Kidney tubule cell (primary cell): Measurements from ENCODE around the gene MIEN1.
"Not testable (repeated sequence)": the region's sequence is repeated elsewhere in the genome, so short reads cannot be mapped to it uniquely, and the experiment has no call there.

Source experiments
- DNase-seq: peaks from one replicate; pipeline ENCODE4 v3.0.0-alpha.2; 2018; ENCODE audit warnings: low spot score

MIEN1 gene

DNA sequence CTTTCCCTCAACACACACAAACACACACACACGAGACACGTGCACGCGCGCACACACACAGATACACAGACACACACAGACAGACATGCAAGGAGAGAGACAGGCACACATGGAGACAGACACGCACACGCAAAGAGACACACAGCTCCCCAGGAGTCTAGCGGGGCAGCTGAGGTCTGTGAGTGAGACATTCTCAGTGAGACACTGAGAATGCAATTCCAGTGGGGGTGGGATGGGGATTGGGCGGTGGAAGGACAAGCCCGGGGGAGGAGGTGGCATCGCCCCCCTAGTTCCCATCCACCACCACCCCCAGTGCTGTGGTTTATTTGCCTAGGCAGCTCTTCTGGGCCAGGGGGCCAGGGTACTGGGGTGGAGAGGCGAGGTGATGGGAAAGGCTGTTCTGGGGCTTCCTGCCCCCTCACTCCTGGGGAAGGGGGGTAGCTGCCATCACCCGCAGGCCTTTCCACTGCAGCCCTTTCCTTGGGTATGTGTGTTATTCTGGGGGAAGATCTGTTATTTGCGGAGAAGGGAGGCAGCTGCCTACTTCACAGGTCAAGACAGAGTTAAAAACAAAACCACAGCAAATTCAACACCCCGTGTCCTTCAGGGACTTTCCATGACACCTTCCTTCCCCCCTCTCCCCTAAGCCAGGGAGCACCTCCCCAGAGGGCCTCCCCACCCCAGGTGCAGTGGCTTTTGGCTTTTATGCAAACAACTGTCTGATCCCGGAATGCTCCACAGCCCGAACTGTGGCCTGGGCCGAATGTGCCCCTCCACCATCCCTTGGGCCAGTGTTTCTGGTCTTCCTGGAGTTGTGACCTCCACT, 25.4 kb upstream of the MIEN1 start:
- peak; percentile 36 for DNase-seq

DNA sequence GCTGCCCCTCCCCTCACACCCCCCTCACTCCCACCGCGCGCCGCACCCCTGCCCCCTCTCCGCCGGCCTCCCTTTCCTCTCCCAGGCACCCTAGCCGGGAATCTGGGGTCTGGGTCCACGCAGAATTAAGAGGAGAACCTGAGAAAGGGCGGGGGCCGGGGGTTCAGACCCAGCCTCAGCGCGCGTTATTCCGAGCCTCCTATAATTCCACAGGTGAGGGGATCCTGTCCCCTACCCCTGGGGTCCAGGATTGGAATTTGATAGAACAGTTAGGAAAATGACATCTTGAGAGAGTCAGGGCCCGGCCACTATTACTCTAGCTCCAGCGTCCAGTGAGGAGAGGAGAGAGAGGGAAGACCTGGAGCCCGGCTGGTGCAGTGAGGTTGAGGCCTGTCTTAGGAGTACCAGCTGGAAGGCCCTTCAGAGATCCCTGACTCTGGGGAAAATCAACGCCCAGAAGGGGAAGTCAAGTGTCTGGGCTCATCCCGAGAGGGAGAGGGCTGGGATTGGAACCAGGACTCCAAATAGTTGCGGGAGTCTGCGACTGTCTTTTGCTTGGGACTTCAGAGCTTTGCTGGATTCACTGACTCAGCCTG, 24.7 kb upstream of the MIEN1 start:
- no peak for DNase-seq

DNA sequence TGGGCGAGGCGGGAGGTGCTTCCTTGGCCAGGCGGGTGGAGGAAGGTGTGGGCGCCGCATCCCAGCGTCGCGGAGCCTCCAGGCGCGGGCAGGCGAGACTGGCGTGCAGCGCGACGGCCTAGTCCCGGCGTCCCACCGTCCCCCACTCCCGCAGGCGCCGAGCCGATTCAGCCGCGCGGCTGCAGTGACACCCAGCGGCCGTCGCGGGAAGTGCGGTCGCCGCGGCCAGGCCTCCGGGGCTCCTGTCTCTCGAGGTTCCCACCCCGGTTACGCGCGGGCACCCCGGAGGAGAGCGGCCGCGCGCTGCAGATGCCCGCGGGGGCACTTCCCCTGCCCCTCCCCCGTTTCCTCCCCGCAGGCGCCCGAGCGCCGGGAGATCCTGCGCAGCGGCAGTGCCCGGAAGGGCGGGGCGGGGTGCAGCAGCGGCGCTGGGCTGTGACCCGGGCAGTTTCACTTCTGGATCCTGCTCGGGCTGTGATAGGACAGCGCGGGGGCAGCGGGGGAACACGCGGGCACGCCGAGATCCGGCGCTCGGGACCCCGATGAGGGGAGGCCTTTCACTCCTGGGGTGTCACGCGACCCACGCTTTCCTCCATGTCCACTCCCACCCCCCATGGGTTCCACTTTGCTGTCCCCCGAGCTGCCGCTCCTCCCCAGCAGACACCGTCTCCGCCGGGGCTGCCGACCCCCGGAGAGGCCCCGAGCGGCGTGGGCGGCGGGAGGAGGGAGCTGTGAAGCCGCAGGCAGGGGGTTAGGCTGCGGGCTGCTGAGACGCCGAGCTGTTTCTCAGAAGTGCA, 24.0 kb upstream of the MIEN1 start:
- peak; percentile 96 for DNase-seq

DNA sequence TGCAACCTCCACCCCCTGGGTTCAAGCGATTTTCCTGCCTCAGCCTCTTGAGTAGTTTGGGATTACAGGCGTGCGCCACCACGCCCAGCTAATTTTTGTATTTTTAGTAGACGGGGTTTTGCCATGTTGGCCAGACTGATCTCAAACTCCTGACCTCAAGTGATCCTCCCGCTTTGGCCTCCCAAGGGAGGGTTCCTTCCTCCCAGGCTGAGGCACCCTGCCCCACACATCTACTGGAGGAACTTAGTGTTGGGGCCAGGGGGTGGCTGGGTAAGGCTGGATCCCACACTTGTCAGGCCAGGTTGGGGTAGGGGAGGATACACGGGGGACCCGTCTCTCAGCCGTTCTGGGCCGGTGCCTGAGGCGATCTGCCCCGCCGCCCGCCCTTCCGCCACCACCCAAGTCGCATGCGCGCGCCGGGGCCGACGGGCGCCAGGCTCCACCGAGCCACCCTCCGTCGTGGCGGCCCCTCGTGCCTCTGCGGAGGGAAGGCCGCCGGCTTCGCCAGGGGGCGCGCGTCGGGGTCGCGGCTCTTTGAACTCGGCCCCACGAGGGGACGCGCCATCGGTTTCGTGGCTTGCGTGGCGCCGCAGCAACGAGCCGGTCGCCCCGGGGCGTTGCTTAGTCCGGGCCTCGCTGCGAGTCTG, 23.3 kb upstream of the MIEN1 start:
- no peak for DNase-seq

DNA sequence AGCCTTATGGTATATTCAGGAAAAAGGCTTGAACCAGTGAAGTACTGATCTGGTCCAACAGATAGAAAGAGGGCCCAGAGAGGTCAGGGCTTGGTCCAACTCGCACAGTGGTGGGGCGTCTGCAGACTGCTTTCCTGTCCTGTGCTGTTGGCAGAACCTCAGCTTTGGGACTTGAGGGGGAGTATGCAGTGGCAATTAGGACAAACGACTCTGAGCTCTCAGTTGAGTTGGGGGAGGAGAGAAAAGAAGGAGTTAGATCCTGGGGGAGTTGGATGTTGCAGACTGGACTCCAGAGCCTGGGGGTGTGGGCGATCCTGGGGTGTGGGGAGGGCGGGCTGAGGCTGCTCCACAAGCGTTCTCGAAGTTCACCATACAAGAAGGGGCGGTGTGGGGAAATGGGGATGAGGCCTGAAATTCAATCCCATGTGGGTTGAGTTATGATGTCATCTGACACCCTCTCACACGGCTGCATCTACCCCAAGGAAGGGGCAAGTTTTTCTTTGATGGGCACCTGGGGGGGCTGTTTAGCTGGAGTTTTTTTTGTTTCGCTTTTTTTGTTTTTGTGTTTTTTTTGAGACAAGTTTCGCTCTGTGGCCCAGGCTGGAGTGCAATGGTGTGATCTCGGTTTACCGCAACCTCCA, 22.0 kb upstream of the MIEN1 start:
- DNase-seq: no peak

DNA sequence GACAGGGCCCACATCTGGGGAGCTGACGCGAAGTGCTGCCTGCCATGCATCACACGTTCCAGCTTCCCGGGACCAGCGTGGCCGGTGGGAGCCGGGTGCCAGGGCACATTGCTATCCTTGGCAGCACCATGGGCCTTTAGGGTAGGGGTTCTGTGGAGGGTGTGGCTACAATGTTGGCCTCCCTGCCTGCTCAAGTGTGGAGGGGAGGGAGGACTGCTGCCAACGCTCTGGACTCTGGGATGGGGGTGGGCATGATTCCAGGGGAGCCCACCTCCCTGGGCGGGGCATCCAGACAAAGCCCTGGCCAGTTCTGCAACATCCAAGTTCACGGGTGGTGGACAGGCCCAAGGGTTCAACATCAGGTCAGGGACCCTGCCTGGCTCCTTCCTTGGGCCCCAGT, 21.3 kb upstream of the MIEN1 start:
- DNase-seq: no peak

DNA sequence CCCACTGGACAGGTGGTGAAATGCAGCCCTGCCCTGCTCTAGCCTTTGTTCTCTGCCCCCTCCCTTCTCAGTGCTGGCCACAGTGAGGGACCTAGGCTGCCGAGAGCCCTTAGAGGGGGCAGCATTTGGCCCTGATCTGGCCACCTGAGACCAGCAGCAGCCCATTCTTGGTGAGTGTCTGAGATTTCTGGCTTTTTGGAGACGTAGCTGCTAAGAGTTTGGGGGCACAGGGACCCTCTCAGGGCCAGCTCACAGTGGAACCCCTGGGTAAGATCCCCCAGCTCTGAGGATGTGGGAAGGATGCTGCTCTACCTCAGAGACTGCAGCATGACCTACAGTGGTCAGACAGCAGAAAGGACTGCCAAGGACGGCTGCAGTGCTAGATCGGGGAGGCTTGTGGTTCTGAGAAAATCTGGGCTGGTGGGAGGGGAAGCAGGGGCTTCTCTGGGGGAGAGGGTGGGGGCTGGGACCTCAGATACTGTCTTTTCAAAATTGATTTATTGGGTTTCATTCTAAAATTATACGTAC, 20.7 kb upstream of the MIEN1 start:
- no peak for DNase-seq

DNA sequence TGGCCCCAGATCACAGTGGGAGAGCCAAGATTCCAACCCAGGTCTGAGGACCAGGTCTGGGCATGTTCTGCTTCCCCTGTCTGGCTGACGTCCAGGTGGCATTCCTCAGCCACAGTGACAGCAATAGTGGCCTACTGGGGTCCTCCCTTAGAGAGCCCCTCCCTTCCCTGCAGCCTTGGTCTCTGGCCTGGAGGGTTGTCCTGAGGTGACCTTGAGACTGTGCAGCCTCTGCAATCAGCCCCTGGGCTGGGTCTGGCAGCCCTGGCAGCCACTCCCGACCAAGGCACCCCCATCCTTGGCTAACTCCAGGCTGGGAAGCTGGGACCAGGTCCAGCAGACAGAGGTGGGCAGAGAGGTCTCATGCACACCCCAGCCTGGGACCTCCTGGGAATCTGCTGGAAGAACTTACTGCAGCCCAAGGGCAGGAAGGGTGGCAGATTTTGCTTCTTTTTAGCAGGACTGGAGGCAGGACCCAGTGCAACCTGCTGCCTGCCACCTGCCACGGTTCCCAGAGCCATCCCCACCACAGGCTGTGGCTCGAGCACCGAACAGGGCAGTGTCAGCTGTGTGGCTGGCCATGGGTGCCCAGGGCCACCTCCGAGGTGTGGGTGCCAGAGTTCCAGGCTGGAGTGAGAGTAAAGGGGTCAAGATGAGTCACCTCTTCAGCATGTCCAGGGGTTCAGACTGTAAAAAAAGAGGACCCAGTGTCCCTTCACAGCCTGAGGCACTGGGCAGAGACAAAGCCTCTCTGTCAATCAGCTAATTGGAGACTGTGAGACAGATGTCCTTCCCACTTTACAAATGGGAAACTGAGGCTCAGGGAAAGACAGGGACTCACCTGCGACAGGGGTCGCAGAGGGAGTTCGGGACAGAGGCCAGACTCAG, 20.0 kb upstream of the MIEN1 start:
- DNase-seq: peak; percentile 32

DNA sequence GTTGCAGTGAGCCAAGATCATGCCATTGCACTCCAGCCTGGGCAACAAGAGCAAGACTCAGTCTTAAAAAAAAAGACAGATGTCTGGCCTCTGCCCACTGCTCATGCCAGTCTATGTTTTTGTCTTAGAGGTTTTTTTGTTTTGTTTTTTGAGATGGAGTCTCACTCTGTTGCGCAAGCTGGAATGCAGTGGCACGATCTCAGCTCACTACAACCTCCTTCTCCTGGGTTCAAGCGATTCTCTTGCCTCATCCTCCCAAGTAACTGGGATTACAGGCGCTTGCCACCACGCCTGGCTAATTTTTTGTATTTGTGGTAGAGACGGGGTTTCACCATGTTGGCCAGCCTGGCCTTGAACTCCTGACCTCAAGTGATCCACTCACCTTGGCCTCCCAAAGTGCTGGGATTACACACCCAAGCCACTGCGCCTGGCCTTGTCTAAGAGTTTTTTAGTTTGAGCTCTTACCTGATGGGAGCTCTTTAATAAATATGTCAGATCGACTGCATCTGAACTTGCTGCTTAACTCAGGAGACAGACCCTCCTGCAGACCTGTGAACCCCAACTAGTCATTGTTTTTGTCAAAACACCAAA, 18.2 kb upstream of the MIEN1 start:
- DNase-seq: not testable (repeated sequence)

DNA sequence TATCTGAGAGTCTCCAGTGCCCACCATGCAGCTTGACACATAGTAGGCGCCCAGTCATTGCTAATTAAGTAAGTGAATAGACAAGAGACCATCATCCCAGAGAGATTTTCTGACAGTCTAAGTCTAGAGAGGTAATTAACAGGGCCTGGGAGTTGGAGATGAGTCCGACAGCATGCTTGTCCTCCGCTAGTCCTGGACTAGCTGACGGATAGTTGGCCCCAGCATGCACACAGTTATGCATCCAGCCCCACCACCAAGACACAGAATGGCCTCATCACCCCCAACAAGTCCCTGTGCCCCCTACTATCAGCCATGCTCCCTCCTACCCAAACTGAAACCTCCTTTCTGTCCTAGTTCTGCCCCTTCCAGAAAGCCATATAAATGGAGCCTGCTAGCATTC, 17.4 kb upstream of the MIEN1 start:
- DNase-seq: no peak

DNA sequence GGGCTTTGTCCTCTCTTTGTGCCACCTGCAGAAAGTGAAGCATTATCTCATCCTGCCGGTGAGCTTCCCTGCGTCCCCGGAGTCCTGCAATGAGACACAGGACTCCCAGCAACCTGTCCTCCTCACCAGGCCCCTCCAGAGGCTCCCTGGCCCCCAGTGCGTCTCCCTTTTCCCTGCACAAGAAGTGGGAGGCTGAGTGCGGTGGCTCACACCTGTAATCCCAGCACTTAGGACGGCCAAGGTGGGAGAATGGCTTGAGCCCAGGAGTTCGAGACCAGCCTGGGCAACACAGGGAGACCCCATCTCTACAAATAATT, 15.8 kb upstream of the MIEN1 start:
- no peak for DNase-seq

DNA sequence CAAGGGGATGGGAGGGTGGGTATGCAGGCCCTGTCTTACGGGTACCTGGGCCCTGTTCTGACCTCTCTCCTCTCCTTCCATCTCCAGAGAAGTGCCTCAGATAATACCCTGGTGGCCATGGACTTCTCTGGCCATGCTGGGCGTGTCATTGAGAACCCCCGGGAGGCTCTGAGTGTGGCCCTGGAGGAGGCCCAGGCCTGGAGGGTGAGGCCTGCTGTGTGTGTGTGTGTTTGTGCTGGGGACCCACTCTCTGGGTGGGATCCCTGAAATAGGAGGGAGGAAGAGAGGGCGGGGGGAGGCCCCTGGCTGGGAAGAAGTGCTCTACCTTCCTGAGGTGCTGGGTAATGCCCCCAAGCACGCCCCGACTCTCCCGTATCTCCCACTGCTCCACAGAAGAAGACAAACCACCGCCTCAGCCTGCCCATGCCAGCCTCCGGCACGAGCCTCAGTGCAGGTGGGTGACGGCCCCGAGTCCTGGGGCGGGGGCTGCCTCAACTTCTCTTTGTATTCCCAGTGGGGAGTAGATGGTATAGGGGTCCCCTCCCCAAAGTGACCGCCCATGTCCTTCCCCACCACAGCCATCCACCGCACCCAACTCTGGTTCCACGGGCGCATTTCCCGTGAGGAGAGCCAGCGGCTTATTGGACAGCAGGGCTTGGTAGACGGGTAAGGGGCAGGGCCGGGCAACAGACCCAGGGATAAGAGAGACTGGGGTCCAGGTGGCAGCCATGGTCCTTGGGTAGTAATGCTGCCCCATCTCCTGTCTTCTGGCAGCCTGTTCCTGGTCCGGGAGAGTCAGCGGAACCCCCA, 15.2 kb upstream of the MIEN1 start:
- DNase-seq: no peak

DNA sequence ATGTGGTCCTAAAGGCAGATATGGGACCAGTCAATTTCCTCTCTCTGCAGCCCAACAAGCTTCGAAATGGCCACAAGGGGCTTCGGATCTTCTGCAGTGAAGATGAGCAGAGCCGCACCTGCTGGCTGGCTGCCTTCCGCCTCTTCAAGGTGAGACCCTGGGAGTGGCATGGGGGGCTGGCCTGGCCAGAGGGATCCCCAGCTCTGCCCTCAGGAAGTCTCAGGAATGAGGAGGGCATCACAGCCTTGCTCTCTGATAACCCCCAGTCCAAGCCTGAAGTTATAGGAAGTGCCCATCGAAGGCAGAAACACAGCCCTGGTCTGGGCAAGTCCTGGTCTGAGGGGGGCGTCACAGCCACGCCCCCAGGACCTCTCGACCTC, 14.5 kb upstream of the MIEN1 start:
- no peak for DNase-seq

DNA sequence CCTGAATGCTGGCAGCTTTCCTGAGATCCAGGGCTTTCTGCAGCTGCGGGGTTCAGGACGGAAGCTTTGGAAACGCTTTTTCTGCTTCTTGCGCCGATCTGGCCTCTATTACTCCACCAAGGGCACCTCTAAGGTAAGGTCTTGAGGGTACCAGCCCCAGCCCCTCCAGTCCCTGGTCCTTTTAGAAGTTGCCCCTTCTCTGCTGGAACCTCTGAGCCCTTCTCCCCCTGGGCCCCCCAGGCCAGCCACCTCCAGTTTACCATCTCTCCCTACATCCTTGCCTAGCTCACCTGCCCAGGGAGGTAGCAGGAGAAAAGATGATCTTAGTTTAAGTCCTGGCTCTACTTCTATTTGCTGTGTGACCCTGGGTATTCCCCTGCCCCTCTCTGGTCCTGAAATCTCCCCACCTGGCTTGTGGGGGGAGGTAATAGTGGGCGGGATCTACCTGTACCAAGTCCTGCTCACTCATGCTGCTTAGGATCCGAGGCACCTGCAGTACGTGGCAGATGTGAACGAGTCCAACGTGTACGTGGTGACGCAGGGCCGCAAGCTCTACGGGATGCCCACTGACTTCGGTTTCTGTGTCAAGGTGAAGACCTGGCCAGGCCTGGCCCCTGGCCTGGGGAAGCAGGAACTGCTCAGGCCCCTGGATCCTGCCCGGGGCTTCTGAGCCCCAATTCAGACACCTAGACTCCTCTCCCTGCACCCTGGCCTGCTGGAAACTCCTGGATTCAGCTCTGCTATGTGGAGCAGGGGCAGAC, 13.9 kb upstream of the MIEN1 start:
- DNase-seq: no peak

DNA sequence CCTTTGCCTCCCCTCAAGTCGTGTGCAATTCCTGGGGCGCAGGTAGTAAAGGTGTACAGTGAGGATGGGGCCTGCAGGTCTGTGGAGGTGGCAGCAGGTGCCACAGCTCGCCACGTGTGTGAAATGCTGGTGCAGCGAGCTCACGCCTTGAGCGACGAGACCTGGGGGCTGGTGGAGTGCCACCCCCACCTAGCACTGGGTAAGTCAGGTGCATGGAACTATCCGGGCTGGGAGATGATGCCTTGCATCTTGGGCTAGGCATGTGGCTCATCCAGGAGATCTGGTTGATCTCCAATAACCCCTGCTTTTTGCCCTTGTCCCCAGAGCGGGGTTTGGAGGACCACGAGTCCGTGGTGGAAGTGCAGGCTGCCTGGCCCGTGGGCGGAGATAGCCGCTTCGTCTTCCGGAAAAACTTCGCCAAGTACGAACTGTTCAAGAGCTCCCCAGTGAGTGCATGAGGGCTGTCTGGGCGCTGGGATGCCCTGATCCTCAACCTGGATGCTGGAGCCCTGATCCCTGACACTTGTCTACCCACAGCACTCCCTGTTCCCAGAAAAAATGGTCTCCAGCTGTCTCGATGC, 12.6 kb upstream of the MIEN1 start:
- no peak for DNase-seq

DNA sequence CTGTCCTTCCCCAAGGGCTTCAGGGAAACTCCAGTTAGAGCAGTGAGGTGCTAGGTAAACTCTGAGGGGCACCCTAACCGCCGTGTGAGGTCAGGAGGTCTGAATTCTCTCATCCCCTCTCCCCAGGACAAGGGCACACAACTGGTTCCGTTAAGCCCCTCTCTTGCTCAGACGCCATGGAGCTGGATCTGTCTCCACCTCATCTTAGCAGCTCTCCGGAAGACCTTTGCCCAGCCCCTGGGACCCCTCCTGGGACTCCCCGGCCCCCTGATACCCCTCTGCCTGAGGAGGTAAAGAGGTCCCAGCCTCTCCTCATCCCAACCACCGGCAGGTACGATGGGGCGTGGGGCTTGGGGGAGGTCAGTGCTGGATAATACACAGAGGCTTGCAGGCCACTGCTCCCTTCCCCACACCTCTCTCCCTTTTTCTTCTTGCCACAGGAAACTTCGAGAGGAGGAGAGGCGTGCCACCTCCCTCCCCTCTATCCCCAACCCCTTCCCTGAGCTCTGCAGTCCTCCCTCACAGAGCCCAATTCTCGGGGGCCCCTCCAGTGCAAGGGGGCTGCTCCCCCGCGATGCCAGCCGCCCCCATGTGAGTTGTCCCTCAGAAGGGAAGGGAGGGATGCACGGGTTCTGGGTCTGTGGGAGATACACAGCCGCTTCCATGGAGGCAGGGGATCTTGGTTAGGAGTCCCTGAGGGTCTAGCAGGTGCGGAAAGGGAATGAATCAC, 12.0 kb upstream of the MIEN1 start:
- no peak for DNase-seq

DNA sequence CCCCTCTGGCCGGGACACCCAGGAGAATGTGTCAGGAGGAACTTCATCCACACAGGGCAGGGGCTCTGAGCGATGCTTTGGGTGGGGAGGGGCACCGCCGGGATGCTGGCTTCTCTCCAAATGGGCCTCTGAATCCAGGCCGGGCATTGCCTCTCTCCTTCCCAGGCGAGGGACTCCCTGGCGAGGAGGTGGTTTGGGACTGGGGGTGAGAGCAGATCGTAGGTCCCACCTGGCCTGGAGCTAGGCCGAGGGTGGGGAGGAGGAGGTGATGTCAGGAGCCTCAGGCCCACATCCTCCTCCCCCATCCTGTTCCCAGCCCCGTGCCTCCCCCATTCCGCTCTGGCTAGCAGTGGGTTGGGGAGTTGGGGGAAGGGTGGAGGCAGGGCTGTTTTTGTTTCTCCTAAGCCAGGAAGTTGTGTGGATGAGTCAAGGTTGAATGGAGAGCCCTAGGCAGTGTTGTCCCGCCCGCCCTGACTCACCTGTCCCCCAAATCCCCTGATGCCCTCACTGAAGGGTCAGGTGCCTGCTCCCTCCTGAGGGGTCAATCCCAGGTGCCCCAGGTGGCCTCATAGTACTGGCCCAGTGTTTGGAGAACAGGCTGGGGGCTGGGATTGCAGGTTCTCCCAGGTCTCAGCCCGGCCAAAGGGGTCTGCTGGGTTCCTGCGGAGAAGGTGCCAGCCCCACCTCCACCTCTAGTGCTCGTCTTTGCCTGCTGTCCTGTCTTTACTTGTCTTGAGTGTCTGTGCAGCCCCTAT, 10.2 kb upstream of the MIEN1 start:
- DNase-seq: peak; percentile 94
